Glutamatergic neuron (in vitro differentiated cells): ENCODE data around the gene TMEM86A. TPM values are rescaled to one million over a fixed set of nuclear protein-coding genes. Genes with fewer than 3 reads are reported as not detected.
"Not testable (repeated sequence)": the region's sequence is repeated elsewhere in the genome, so short reads cannot be mapped to it uniquely, and the experiment has no call there.

ENCODE experiments used
- DNase-seq: peaks from one replicate; pipeline ENCODE4 v3.0.0; 2022
- H3K27ac Mint-ChIP-seq: one replicate; pipeline ENCODE4 v1.8.0; 2020; ENCODE audit warnings: mild to moderate bottlenecking, mixed read lengths, inconsistent platforms; ENCODE audit not compliant: unreplicated experiment
- H3K27me3 Mint-ChIP-seq: one replicate; pipeline ENCODE4 v1.8.0; 2020; ENCODE audit warnings: mild to moderate bottlenecking, moderate library complexity, mixed read lengths, inconsistent platforms; ENCODE audit not compliant: unreplicated experiment
- H3K36me3 Mint-ChIP-seq: one replicate; pipeline ENCODE4 v1.8.0; 2020; ENCODE audit warnings: mild to moderate bottlenecking, mixed read lengths, inconsistent platforms; ENCODE audit not compliant: unreplicated experiment
- H3K4me1 Mint-ChIP-seq: one replicate; pipeline ENCODE4 v1.8.0; 2020; ENCODE audit warnings: mild to moderate bottlenecking, low read depth, mixed read lengths, inconsistent platforms; ENCODE audit not compliant: unreplicated experiment
- H3K4me3 Mint-ChIP-seq: one replicate; pipeline ENCODE4 v1.8.0; 2020; ENCODE audit warnings: mild to moderate bottlenecking, mixed read lengths, inconsistent platforms; ENCODE audit not compliant: unreplicated experiment
- H3K9me3 Mint-ChIP-seq: one replicate; pipeline ENCODE4 v1.8.0; 2020; ENCODE audit warnings: mild to moderate bottlenecking, moderate library complexity, mixed read lengths, inconsistent platforms; ENCODE audit not compliant: unreplicated experiment
- long read RNA-seq: library from polyadenylated mRNA; unstranded; transcript quantifications from one replicate; pipeline ENCODE4 v2.0.0, GENCODE V29; 2020; ENCODE audit not compliant: unreplicated experiment
- total RNA-seq: library from RNA; stranded (reverse); fragmentation: NEBNext Ultra II Directional; extraction: Animal tissue kit (Norgen Biotek cat#: 25700); gene quantifications from one replicate; pipeline ENCODE4 v1.2.1, GENCODE V29; 2021; ENCODE audit not compliant: unreplicated experiment
- TF ChIP-seq, protein P1 (sequence below): fragments of 200-600 bp; sonication (generic); IDR thresholded peaks from one replicate; pipeline ENCODE4 v1.5.0; 2021; ENCODE audit not compliant: partially characterized antibody, unreplicated experiment

The TMEM86A gene
- total RNA-seq, result 5.4 TPM
- long read RNA-seq, partial matches to known transcripts, result 0 of 2 reads
- long read RNA-seq, other reads (novel, unspliced or antisense), result 1 of 2 reads

DNA sequence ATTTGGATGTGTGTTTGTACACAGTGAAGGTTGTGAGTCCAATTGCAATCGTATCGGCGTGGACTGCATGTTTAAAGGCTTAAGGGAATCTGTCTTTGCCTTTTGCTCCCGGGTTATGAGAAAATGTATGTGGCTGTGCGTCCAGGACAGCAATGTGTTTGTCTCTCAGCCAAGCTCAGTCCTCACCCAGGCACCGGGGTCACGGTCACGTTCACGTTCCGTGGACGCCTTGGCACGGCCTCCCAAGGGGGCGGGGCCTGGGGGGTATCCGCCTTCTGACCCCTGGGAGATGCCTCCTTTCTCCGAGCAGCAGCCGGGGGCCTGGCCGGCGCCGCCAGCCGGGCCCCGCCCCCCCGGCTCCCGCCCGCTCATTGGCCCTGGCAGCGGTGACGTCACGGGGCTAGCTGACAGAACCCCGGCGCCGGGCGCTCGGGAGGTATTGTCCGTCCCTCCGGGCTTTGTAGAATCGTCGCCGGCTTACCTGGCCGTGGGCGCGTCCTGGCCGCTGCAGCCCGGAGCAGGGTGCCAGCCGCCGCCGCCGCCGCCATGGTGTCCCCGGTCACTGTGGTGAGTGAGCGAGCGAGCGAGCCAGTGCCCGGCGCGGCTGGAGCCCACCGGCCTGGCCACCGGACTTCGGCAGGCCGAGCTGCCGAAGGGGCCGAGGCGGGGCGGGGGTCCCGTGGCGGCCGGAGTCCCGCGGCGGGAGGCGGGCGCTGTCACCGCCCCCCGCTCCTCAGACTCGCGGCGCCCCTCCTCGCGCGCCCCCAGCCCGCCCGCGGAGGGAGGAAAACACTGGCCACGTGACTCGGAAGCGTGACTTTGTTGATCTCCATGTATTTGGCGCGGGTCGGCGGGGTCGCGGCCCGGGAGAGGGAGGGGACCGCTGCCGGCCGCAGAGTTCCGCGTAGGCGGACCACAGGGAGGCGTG lies at the start of gene TMEM86A:
TSS of gene TMEM86A (plus strand) at position 439 of the 928 bp plus-strand sequence. CDS start at position 547, 108 bp downstream.
- peaks cover 7% of the 10 kb centered on the region for H3K27me3 Mint-ChIP-seq
- TF ChIP-seq, protein P1, sequence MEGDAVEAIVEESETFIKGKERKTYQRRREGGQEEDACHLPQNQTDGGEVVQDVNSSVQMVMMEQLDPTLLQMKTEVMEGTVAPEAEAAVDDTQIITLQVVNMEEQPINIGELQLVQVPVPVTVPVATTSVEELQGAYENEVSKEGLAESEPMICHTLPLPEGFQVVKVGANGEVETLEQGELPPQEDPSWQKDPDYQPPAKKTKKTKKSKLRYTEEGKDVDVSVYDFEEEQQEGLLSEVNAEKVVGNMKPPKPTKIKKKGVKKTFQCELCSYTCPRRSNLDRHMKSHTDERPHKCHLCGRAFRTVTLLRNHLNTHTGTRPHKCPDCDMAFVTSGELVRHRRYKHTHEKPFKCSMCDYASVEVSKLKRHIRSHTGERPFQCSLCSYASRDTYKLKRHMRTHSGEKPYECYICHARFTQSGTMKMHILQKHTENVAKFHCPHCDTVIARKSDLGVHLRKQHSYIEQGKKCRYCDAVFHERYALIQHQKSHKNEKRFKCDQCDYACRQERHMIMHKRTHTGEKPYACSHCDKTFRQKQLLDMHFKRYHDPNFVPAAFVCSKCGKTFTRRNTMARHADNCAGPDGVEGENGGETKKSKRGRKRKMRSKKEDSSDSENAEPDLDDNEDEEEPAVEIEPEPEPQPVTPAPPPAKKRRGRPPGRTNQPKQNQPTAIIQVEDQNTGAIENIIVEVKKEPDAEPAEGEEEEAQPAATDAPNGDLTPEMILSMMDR, result no peak
- no peaks in the 10 kb centered on the region for H3K36me3 Mint-ChIP-seq
- H3K9me3 Mint-ChIP-seq, result peaks cover 8% of the 10 kb centered on the region
- H3K4me3 Mint-ChIP-seq, result peak within 1 kb of the TSS; percentile 88
- no peaks in the 10 kb centered on the region for H3K4me1 Mint-ChIP-seq
- H3K27ac Mint-ChIP-seq, result peak within 1 kb of the TSS; percentile 28
- peak; percentile 95 for DNase-seq

GRCh38 chr11:18650353-18650752 lies 48.2 kb upstream of the TMEM86A start:
- Mint-ChIP-seq H3K4me1 (no peaks in the 10 kb centered on the region), H3K36me3 (no peaks in the 10 kb centered on the region), H3K9me3 (no peaks in the 10 kb centered on the region), H3K4me3 (no peak overlapping the region), H3K27me3 (no peaks in the 10 kb centered on the region), H3K27ac (no peak overlapping the region)
- TF ChIP-seq, protein P1, result no peak
- DNase-seq, result no peak

DNA sequence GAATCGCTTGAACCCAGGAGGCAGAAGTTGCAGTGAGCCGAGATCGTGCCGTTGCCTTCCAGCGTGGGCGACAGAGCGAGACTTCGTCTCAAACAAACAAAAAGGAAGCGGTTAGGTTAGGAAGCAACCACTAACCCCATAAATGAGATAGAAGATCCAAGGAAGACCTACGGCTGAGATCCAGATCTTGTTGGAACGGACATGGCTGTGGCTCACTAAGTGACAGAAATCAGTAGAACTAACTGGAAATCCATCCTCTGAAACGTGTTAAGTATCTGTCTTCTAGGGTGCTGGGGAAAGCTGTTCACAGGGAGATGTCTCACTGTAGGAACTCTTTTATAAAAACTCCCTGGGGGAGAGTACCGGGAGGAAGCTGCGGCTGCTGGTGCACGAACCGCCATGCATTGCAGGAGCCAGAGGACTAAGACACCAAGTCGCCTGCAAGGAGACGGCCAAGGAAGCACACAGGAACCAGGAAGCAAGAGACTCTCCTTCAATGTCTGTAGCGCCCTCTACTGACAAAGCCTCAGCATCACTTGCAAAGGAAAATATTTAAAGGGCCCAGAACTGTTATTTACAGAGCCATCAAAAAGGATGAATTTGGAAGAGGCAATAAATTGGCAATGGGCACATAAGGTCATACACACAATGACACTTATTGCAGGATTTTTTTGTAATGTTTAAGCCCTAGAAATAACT lies 47.6 kb upstream of the TMEM86A start:
- no peaks in the 10 kb centered on the region for H3K36me3 Mint-ChIP-seq
- H3K4me1 Mint-ChIP-seq, result no peaks in the 10 kb centered on the region
- H3K27ac Mint-ChIP-seq, result no peak overlapping the region
- TF ChIP-seq, protein P1, result peak; percentile 64
- H3K27me3 Mint-ChIP-seq, result no peaks in the 10 kb centered on the region
- peak; percentile 26 for DNase-seq
- H3K9me3 Mint-ChIP-seq, result no peaks in the 10 kb centered on the region
- H3K4me3 Mint-ChIP-seq, result no peak overlapping the region

- H3K4me1 Mint-ChIP-seq, result no peaks in the 10 kb centered on the region
- no peaks in the 10 kb centered on the region for H3K9me3 Mint-ChIP-seq
- H3K27me3 Mint-ChIP-seq, result no peaks in the 10 kb centered on the region
- no peak overlapping the region for H3K4me3 Mint-ChIP-seq
- TF ChIP-seq, protein P1, result no peak
- no peak overlapping the region for H3K27ac Mint-ChIP-seq
- DNase-seq, result no peak
- no peaks in the 10 kb centered on the region for H3K36me3 Mint-ChIP-seq
Observed at GRCh38 chr11:18657673-18658072, 40.9 kb upstream of the TMEM86A start.

- not testable (repeated sequence) for H3K9me3 Mint-ChIP-seq, H3K4me1 Mint-ChIP-seq, H3K27me3 Mint-ChIP-seq, H3K36me3 Mint-ChIP-seq, DNase-seq, H3K4me3 Mint-ChIP-seq, H3K27ac Mint-ChIP-seq
Observed at GRCh38 chr11:18665353-18665872, 33.2 kb upstream of the TMEM86A start.
